Measurements from ENCODE around the gene CDH24. TPM values are rescaled to one million over a fixed set of nuclear protein-coding genes. Genes with fewer than 3 reads are reported as not detected.

The CDH24 gene
- total and polyA plus RNA-seq, 9 of the 15 experiments (the other 6 are each of a cell fraction or from before 2014, with no cell fraction given): 0.04 to 16.2 (median 4.9) TPM

DNA sequence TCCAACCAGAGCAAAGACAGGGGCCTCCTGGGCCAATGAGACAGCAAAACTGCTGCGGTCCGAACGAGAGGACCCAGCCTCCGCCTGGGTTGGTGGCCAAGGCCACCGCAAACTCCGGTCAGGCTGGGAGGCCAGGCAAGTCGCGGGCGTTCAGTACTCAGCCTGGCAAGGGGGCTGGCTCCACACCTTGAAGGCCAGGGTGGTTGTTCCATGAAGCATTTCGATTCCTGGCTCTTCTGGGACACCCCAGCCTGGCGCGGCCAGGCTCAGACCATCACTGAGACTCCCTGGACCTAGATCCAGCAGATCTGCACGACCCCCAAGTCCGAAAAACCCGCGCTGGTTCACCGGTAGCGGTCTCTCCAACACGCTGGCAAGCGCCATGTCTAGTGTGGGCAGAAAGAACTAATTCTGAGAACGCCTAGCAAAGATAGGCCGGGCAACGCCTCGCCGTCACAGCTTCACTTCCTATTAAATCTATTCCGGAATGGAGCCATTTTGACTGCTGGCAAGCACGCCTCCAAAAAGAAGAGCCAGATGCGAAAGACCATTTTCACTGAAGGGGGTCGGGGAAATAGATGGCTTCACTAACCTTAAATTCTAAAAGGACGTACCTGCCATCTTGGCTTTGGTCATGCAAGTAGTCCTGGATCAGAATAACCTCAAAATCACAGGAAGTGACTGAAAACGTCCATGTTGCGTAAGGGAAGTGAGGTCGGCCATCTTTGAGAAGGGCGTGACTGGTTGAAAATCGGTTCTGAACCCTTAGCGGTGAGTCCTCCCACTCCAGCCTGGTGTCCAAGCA lies 22.6 kb downstream of the CDH24 start, which contains the start of gene PSMB5 (continued):
- no peak for TF ChIP-seq ZBED1 (IDR thresholded peaks at IDR 0.05)
- 0 out of 2 replicates have a peak, but pooled peaks have one; percentile 23 for TF ChIP-seq XRCC5 (IDR thresholded peaks at IDR 0.05; ENCODE audit: low read depth, low read length)
- TF ChIP-seq ZNF696 (CRISPR knock-in tag; conservative IDR thresholded peaks at IDR 0.05): no peak
- TF ChIP-seq HDAC8 (tag; IDR thresholded peaks at IDR 0.05): no peak; the same call in none of the 2 replicates
- no peak for TF ChIP-seq NCOA4 (IDR thresholded peaks at IDR 0.05; ENCODE audit: partially characterized antibody)
- no peak for TF ChIP-seq FIP1L1 (IDR thresholded peaks at IDR 0.05; ENCODE audit: low read depth, low read length, poor library complexity, severe bottlenecking)
- no peak for TF ChIP-seq SMARCC2 (IDR thresholded peaks at IDR 0.05; ENCODE audit: low read depth)
- 0 out of 2 replicates have a peak, but pooled peaks have one; percentile 31 for TF ChIP-seq SPI1 (IDR thresholded peaks at IDR 0.05; ENCODE audit: borderline replicate concordance, low read depth, low read length)
- no peak for TF ChIP-seq RBM25 (IDR thresholded peaks at IDR 0.05; ENCODE audit: low read depth, low read length, severe bottlenecking)
- no peak for TF ChIP-seq ZNF212 (CRISPR knock-in tag; IDR thresholded peaks at IDR 0.05)
- peak; percentile 67 for TF ChIP-seq HNRNPLL (IDR thresholded peaks at IDR 0.05; ENCODE audit: low read depth, low read length, poor library complexity, severe bottlenecking)
- no peak for TF ChIP-seq SMARCA5 (IDR thresholded peaks at IDR 0.05)
- TF ChIP-seq, protein P1, sequence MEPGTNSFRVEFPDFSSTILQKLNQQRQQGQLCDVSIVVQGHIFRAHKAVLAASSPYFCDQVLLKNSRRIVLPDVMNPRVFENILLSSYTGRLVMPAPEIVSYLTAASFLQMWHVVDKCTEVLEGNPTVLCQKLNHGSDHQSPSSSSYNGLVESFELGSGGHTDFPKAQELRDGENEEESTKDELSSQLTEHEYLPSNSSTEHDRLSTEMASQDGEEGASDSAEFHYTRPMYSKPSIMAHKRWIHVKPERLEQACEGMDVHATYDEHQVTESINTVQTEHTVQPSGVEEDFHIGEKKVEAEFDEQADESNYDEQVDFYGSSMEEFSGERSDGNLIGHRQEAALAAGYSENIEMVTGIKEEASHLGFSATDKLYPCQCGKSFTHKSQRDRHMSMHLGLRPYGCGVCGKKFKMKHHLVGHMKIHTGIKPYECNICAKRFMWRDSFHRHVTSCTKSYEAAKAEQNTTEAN (CRISPR knock-in tag; IDR thresholded peaks at IDR 0.05): no peak
- TF ChIP-seq NFIX (CRISPR knock-in tag; IDR thresholded peaks at IDR 0.05; ENCODE audit: low read depth): no peak
- TF ChIP-seq HOXB6 (CRISPR knock-in tag; IDR thresholded peaks at IDR 0.05; ENCODE audit: borderline replicate concordance): no peak
- TF ChIP-seq C11orf30 (IDR thresholded peaks at IDR 0.05; ENCODE audit: low read depth): peak; percentile 92
- TF ChIP-seq FUS (optimal IDR thresholded peaks at IDR 0.05; ENCODE audit: low read depth, low read length): no peak
- TF ChIP-seq, protein P2, sequence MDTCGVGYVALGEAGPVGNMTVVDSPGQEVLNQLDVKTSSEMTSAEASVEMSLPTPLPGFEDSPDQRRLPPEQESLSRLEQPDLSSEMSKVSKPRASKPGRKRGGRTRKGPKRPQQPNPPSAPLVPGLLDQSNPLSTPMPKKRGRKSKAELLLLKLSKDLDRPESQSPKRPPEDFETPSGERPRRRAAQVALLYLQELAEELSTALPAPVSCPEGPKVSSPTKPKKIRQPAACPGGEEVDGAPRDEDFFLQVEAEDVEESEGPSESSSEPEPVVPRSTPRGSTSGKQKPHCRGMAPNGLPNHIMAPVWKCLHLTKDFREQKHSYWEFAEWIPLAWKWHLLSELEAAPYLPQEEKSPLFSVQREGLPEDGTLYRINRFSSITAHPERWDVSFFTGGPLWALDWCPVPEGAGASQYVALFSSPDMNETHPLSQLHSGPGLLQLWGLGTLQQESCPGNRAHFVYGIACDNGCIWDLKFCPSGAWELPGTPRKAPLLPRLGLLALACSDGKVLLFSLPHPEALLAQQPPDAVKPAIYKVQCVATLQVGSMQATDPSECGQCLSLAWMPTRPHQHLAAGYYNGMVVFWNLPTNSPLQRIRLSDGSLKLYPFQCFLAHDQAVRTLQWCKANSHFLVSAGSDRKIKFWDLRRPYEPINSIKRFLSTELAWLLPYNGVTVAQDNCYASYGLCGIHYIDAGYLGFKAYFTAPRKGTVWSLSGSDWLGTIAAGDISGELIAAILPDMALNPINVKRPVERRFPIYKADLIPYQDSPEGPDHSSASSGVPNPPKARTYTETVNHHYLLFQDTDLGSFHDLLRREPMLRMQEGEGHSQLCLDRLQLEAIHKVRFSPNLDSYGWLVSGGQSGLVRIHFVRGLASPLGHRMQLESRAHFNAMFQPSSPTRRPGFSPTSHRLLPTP (IDR thresholded peaks at IDR 0.05; ENCODE audit: borderline replicate concordance, extremely low read depth, insufficient read length): no peak
- no peak for TF ChIP-seq KAT2B (IDR thresholded peaks at IDR 0.05; ENCODE audit: low read depth, low read length)
- peak; percentile 98 for TF ChIP-seq NFRKB (IDR thresholded peaks at IDR 0.05; ENCODE audit: low read depth)
- peak; percentile 90 for TF ChIP-seq ZNF644 (tag; IDR thresholded peaks at IDR 0.05; ENCODE audit: low read depth)
- no peak for TF ChIP-seq PURB (CRISPR knock-in tag; IDR thresholded peaks at IDR 0.05; ENCODE audit: low read depth)
- TF ChIP-seq STAT5A (IDR thresholded peaks at IDR 0.05; ENCODE audit: borderline replicate concordance, low read length): no peak
- TF ChIP-seq TCF3 (CRISPR knock-in tag; IDR thresholded peaks at IDR 0.05): no peak
- TF ChIP-seq ETV5 (CRISPR knock-in tag; IDR thresholded peaks at IDR 0.05; ENCODE audit: low read depth): peak; percentile 51; the same call in 1 of the 2 replicates
- TF ChIP-seq GABPB1 (CRISPR knock-in tag; IDR thresholded peaks at IDR 0.05): no peak; the same call in 1 of the 2 replicates
- TF ChIP-seq ZNF507 (tag; conservative IDR thresholded peaks at IDR 0.05): no peak
